K562 (cell line): ENCODE results near the gene CCDC50. TPM values are rescaled to one million over a fixed set of nuclear protein-coding genes. Genes with fewer than 3 reads are reported as not detected.

Experiments
- ATF6 ChIP-seq: sonication (generic); formaldehyde crosslinking; IDR thresholded peaks from 2 replicates; pipeline ENCODE4 v1.4.0; 2020; ENCODE audit warnings: mild to moderate bottlenecking, missing genetic modification reagents
- CBFA2T3 ChIP-seq: fragments of 450-650 bp; IDR thresholded peaks from 2 replicates; pipeline ENCODE4 v1.6.1; 2017
- CBX3 ChIP-seq, 2 experiments: IDR thresholded peaks; 1 replicate in 1 of 2; 2 replicates in 1 of 2; pipeline ENCODE4 v1.6.1; 2012; ENCODE audit warnings: inconsistent platforms in 2 of 2, low read length in 2 of 2, borderline replicate concordance in 1 of 2, control low read depth in 1 of 2
- DPF2 ChIP-seq: fragments of 450-650 bp; IDR thresholded peaks from 2 replicates; pipeline ENCODE4 v1.6.1; 2016
- GATAD2A ChIP-seq: fragments of 450-650 bp; IDR thresholded peaks from 2 replicates; pipeline ENCODE4 v1.6.1; 2017
- HNRNPK ChIP-seq: fragments of 200-400 bp; formaldehyde crosslinking; IDR thresholded peaks from one replicate; pipeline ENCODE4 v1.6.1; 2018; ENCODE audit warnings: mild to moderate bottlenecking, low read depth, low read length; ENCODE audit not compliant: poor library complexity, severe bottlenecking
- KAT7 ChIP-seq: sonication (generic); formaldehyde crosslinking; IDR thresholded peaks from 2 replicates; pipeline ENCODE4 v1.8.0; 2022; ENCODE audit warnings: missing genetic modification reagents, mild to moderate bottlenecking, borderline replicate concordance
- KLF13 ChIP-seq: fragments of 450-650 bp; IDR thresholded peaks from 2 replicates; pipeline ENCODE4 v1.6.1; 2016; ENCODE audit warnings: missing genetic modification characterization, low read depth, mild to moderate bottlenecking, missing compliant biosample characterization, moderate library complexity, borderline replicate concordance
- MTA2 ChIP-seq: fragments of 450-650 bp; IDR thresholded peaks from 2 replicates; pipeline ENCODE4 v1.6.1; 2016; ENCODE audit warnings: low read depth
- NR2C2 ChIP-seq, 2 experiments: fragments of 200-800 bp in 1 of 2; sonication (Bioruptor generic) in 1 of 2; sonication (generic) in 1 of 2; formaldehyde crosslinking in 1 of 2; IDR thresholded peaks; 2 replicates each; pipeline versions ENCODE4 v1.6.1 to v1.8.0; 2016 to 2022; ENCODE audit warnings: mild to moderate bottlenecking in 1 of 2, missing compliant biosample characterization in 1 of 2, missing genetic modification characterization in 1 of 2, missing genetic modification reagents in 1 of 2
- RBM39 ChIP-seq: fragments of 200-400 bp; formaldehyde crosslinking; optimal IDR thresholded peaks from 2 replicates; pipeline ENCODE3; 2018; ENCODE audit warnings: low read depth, low read length
- RFX1 ChIP-seq: fragments of 450-650 bp; IDR thresholded peaks from 2 replicates; pipeline ENCODE4 v1.6.1; 2016; ENCODE audit warnings: mild to moderate bottlenecking, moderate library complexity
- TCF7L2 ChIP-seq: fragments of 150-350 bp; IDR thresholded peaks from 2 replicates; pipeline ENCODE4 v1.6.1; 2016; ENCODE audit warnings: low read depth, mild to moderate bottlenecking, low read length, moderate library complexity
- TEAD4 ChIP-seq, 2 experiments: sonication (generic) in 1 of 2; formaldehyde crosslinking in 1 of 2; IDR thresholded peaks; 2 replicates each; pipeline versions ENCODE4 v1.6.1 to v1.8.0; 2012 to 2022; ENCODE audit warnings: borderline replicate concordance in 1 of 2, inconsistent platforms in 1 of 2, low read length in 1 of 2, mild to moderate bottlenecking in 1 of 2, missing genetic modification reagents in 1 of 2
- TFAM ChIP-seq: fragments of 250-450 bp; sonication (Bioruptor Pico); conservative IDR thresholded peaks from 2 replicates; pipeline ENCODE4 v1.5.0; 2021; ENCODE audit warnings: mild to moderate bottlenecking, moderate library complexity
- WHSC1 ChIP-seq: IDR thresholded peaks from one replicate; pipeline ENCODE4 v1.6.1; 2012; ENCODE audit warnings: low read length, control low read depth, inconsistent platforms
- ZNF24 ChIP-seq: fragments of 450-650 bp; IDR thresholded peaks from 2 replicates; pipeline ENCODE4 v1.6.1; 2016
- ZNF316 ChIP-seq: fragments of 450-650 bp; IDR thresholded peaks from 2 replicates; pipeline ENCODE4 v1.6.1; 2016
- polyA plus RNA-seq, 8 experiments: library from polyadenylated mRNA; depleted of rRNA in 4 of 8; stranded (reverse) in 5 of 8; unstranded in 3 of 8; fragments of >200 nt; fragmentation: Nextera tagmentation in 2 of 8; fragmentation: Illumina TruSeq in 1 of 8; extraction: Ambion mirVana in 2 of 8; extraction: Trizol in 1 of 8; gene quantifications; 2 replicates each; pipeline versions ENCODE4 v1.2.1 to v1.2.3, GENCODE V29; 2011 to 2014; ENCODE audit warnings: inconsistent platforms in 1 of 8, missing spikeins in 1 of 8
- total RNA-seq, 7 experiments: library from RNA; depleted of rRNA in 6 of 7; stranded (reverse); fragments of >200 nt in 6 of 7; fragmentation: Illumina TruSeq in 2 of 7; extraction: Trizol in 2 of 7; gene quantifications; 2 replicates each; pipeline versions ENCODE4 v1.2.1 to v1.2.3, GENCODE V29; 2011 to 2021; ENCODE audit warnings: low replicate concordance in 1 of 7
- TF ChIP-seq, protein P1 (sequence below): fragments of 250-450 bp; sonication (Bioruptor Pico); IDR thresholded peaks from 2 replicates; pipeline ENCODE4 v1.5.0; 2020; ENCODE audit warnings: mild to moderate bottlenecking, borderline replicate concordance
- TF ChIP-seq, protein P2 (sequence below): IDR thresholded peaks from 2 replicates; pipeline ENCODE4 v1.6.1; 2014; ENCODE audit warnings: antibody characterized with exemption
- TF ChIP-seq, protein P3 (sequence below): sonication (generic); formaldehyde crosslinking; IDR thresholded peaks from 2 replicates; pipeline ENCODE4 v1.5.0; 2020; ENCODE audit warnings: missing genetic modification reagents

The CCDC50 gene
- total and polyA plus RNA-seq, 9 of the 15 experiments (the other 6 are each of a cell fraction or from before 2014, with no cell fraction given), result 8.4 to 63.4 (median 40.4) TPM

DNA sequence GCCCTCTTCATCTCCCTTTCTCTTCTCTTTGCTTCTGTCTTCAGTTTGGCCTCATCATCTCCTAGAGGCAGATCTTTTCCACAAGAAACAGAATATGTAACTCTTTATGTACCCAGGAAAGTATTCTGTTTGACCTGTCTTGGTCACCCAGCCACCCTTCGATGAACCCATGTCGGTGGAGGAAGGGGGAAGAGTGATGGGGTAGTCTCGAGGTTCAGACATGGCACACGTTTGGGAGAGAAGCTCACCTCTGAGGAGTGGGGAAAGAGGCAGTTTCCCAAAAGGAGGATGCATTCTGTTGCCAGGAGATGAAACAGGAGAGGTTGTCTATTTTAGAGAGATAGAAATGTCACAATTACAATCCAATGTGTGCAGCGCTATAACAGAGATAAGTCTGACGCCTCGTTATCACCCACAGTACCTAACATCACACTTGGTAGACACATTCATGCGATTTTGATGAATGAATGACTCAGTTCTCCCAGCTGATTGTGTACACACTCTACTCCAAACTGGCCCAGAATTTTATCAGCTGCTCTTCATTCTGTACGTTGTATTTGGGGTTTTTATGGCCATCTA lies 722 bp upstream of the CCDC50 start (continued):
- TF ChIP-seq, protein P1, sequence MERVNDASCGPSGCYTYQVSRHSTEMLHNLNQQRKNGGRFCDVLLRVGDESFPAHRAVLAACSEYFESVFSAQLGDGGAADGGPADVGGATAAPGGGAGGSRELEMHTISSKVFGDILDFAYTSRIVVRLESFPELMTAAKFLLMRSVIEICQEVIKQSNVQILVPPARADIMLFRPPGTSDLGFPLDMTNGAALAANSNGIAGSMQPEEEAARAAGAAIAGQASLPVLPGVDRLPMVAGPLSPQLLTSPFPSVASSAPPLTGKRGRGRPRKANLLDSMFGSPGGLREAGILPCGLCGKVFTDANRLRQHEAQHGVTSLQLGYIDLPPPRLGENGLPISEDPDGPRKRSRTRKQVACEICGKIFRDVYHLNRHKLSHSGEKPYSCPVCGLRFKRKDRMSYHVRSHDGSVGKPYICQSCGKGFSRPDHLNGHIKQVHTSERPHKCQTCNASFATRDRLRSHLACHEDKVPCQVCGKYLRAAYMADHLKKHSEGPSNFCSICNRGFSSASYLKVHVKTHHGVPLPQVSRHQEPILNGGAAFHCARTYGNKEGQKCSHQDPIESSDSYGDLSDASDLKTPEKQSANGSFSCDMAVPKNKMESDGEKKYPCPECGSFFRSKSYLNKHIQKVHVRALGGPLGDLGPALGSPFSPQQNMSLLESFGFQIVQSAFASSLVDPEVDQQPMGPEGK (CRISPR knock-in tag), result no peak
- TF ChIP-seq ZNF24 (peak; percentile 89), CBFA2T3 (peak; percentile 84), CBX3 (IDR thresholded peaks at IDR 0.05; ENCODE audit: borderline replicate concordance in 1 of 2, low read length in 2 of 2) (no peak), RBM39 (no peak), TFAM (CRISPR knock-in tag) (no peak), RFX1 (peak; percentile 72), DPF2 (peak; percentile 80; the same call in 1 of the 2 replicates), WHSC1 (no peak), ATF6 (CRISPR knock-in tag) (no peak), KAT7 (CRISPR knock-in tag) (no peak), NR2C2 (CRISPR knock-in tag; IDR thresholded peaks at IDR 0.05) (no peak), NR2C2 (tag; IDR thresholded peaks at IDR 0.05) (no peak), ZNF316 (no peak), HNRNPK (no peak), MTA2 (peak; percentile 23; the same call in 1 of the 2 replicates), TEAD4 (IDR thresholded peaks at IDR 0.05; ENCODE audit: low read length) (peak; percentile 66), TEAD4 (CRISPR knock-in tag; IDR thresholded peaks at IDR 0.05; ENCODE audit: borderline replicate concordance) (no peak), GATAD2A (no peak), KLF13 (tag) (no peak), TCF7L2 (no peak)
- TF ChIP-seq, protein P2, sequence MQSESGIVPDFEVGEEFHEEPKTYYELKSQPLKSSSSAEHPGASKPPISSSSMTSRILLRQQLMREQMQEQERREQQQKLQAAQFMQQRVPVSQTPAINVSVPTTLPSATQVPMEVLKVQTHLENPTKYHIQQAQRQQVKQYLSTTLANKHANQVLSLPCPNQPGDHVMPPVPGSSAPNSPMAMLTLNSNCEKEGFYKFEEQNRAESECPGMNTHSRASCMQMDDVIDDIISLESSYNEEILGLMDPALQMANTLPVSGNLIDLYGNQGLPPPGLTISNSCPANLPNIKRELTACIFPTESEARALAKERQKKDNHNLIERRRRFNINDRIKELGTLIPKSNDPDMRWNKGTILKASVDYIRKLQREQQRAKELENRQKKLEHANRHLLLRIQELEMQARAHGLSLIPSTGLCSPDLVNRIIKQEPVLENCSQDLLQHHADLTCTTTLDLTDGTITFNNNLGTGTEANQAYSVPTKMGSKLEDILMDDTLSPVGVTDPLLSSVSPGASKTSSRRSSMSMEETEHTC, result no peak
- TF ChIP-seq, protein P3, sequence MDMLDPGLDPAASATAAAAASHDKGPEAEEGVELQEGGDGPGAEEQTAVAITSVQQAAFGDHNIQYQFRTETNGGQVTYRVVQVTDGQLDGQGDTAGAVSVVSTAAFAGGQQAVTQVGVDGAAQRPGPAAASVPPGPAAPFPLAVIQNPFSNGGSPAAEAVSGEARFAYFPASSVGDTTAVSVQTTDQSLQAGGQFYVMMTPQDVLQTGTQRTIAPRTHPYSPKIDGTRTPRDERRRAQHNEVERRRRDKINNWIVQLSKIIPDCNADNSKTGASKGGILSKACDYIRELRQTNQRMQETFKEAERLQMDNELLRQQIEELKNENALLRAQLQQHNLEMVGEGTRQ (CRISPR knock-in tag), result no peak
